ENCODE data around the gene TIMM21.

Gene TIMM21

GRCh38 chr18:74172697-74173433, 24.5 kb downstream of the TIMM21 start:
- TF ChIP-seq, protein P1, sequence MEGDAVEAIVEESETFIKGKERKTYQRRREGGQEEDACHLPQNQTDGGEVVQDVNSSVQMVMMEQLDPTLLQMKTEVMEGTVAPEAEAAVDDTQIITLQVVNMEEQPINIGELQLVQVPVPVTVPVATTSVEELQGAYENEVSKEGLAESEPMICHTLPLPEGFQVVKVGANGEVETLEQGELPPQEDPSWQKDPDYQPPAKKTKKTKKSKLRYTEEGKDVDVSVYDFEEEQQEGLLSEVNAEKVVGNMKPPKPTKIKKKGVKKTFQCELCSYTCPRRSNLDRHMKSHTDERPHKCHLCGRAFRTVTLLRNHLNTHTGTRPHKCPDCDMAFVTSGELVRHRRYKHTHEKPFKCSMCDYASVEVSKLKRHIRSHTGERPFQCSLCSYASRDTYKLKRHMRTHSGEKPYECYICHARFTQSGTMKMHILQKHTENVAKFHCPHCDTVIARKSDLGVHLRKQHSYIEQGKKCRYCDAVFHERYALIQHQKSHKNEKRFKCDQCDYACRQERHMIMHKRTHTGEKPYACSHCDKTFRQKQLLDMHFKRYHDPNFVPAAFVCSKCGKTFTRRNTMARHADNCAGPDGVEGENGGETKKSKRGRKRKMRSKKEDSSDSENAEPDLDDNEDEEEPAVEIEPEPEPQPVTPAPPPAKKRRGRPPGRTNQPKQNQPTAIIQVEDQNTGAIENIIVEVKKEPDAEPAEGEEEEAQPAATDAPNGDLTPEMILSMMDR (IDR thresholded peaks at IDR 0.05; ENCODE audit: low read depth, low read length, missing control alignments) = no peak
- no peak for DNase-seq (ENCODE audit: low read depth)
- no peak overlapping the region for H3K4me3 ChIP-seq (ENCODE audit: low read depth, low read length)

DNA sequence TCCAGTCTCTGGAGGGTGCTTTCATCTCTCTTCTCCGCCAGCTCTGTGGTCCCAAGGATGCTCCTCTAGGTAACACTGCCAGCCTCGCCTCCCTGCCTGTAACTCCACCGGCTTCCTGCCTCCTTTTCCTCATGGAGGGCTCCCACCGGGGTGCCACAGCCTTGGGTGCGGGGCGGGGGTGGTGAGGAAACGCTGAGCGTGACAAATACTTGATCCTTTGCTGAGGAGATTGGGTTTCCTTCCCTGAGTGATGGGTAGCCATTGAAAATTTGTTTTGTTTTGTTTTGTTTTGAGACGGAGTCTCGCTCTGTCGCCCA, 25.1 kb downstream of the TIMM21 start:
- H3K4me3 ChIP-seq (ENCODE audit: low read depth, low read length) = no peak overlapping the region
- TF ChIP-seq, protein P1 (IDR thresholded peaks at IDR 0.05; ENCODE audit: low read depth, low read length, missing control alignments) = no peak
- DNase-seq (ENCODE audit: low read depth) = no peak

DNA sequence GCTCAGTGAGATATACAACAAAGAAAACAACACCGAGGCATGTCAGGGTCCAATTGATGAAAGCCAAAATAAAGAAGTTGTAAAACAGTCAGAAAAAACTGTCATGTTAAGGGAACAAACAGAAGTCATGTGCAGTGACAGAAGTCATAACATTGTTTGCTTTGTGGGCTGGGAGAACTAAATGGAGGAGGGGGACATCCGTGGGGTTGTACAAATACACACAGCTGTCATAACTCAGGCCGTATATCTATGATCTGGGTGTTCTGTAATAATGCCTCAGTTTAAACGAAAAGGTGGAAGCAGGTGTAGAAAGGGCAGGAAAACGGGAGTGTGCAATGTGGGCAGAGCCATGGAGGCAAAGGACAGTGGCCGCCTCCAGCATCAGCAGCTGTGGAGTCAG, 27.3 kb downstream of the TIMM21 start:
- DNase-seq (ENCODE audit: low read depth) = no peak
- TF ChIP-seq, protein P1 (IDR thresholded peaks at IDR 0.05; ENCODE audit: low read depth, low read length, missing control alignments) = no peak
- no peak overlapping the region for H3K4me3 ChIP-seq (ENCODE audit: low read depth, low read length)

GRCh38 chr18:74178884-74179283, 30.6 kb downstream of the TIMM21 start:
- TF ChIP-seq, protein P1 (IDR thresholded peaks at IDR 0.05; ENCODE audit: low read depth, low read length, missing control alignments) = no peak
- no peak overlapping the region for H3K4me3 ChIP-seq (ENCODE audit: low read depth, low read length)
- no peak for DNase-seq (ENCODE audit: low read depth)

- DNase-seq (ENCODE audit: low read depth) = no peak
- TF ChIP-seq, protein P1 (IDR thresholded peaks at IDR 0.05; ENCODE audit: low read depth, low read length, missing control alignments) = no peak
- H3K4me3 ChIP-seq (ENCODE audit: low read depth, low read length) = no peak overlapping the region
Observed at GRCh38 chr18:74179623-74180199, 31.4 kb downstream of the TIMM21 start.

DNA sequence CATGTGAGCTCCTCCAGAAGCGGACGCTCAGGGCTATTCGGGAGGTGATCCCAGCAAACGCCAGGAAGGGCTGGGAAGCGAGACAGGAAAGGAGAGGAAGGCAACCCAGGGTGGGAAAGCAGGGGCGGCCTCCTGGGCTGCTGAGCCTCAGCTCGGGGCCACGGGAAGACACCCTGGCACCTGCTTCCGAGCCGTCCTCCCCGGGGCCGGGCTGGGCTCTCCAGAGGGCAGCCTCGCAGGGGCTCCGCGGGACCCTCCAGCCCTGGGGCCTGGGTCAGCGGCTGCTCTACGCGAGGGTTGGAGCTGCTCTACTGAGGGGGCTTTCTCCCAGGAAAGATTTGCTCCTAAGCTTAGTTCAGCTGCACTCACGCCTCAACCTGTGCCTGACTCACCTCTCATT, 34.0 kb downstream of the TIMM21 start:
- TF ChIP-seq, protein P1 (IDR thresholded peaks at IDR 0.05; ENCODE audit: low read depth, low read length, missing control alignments) = no peak
- no peak for DNase-seq (ENCODE audit: low read depth)

GRCh38 chr18:74183130-74183529, 34.8 kb downstream of the TIMM21 start:
- no peak overlapping the region for H3K4me3 ChIP-seq (ENCODE audit: low read depth, low read length)
- no peak for DNase-seq (ENCODE audit: low read depth)
- TF ChIP-seq, protein P1 (IDR thresholded peaks at IDR 0.05; ENCODE audit: low read depth, low read length, missing control alignments) = no peak

More for the DNA sequence above, 34.0 kb downstream of the TIMM21 start:
- no peak overlapping the region for H3K4me3 ChIP-seq (ENCODE audit: low read depth, low read length)
